K562 (cell line): ENCODE results near the gene AP1G2. TPM values are rescaled to one million over a fixed set of nuclear protein-coding genes. Genes with fewer than 3 reads are reported as not detected.

Source experiments
- BRF2 ChIP-seq: IDR thresholded peaks from 3 replicates; pipeline ENCODE4 v1.6.1; 2011; ENCODE audit warnings: borderline replicate concordance, mild to moderate bottlenecking; ENCODE audit not compliant: insufficient read length, insufficient read depth
- FOXA1 ChIP-seq: fragments of 450-650 bp; IDR thresholded peaks from 2 replicates; pipeline ENCODE4 v1.6.1; 2016; ENCODE audit warnings: mild to moderate bottlenecking, borderline replicate concordance
- GABPA ChIP-seq: fragments of 200-800 bp; sonication (Bioruptor generic); conservative IDR thresholded peaks from 2 replicates; pipeline ENCODE4 v1.6.1; 2016; ENCODE audit warnings: low read depth, missing genetic modification characterization, missing compliant biosample characterization
- IRF2 ChIP-seq: sonication (generic); formaldehyde crosslinking; IDR thresholded peaks from 2 replicates; pipeline ENCODE4 v1.8.1; 2022; ENCODE audit warnings: mild to moderate bottlenecking, missing genetic modification reagents
- MYC ChIP-seq, 2 experiments: fragments of 250-450 bp in 1 of 2; sonication (Bioruptor Pico) in 1 of 2; IDR thresholded peaks; 2 replicates each; pipeline versions ENCODE4 v1.5.1 to v1.6.1; 2012 to 2021; ENCODE audit warnings: low read depth in 2 of 2, borderline replicate concordance in 1 of 2, improper control_type of control experiment in 1 of 2, low read length in 1 of 2, mild to moderate bottlenecking in 1 of 2, moderate library complexity in 1 of 2
- PRPF4 ChIP-seq: fragments of 200-400 bp; formaldehyde crosslinking; IDR thresholded peaks from one replicate; pipeline ENCODE4 v1.6.1; 2017; ENCODE audit warnings: low read length, low read depth, mild to moderate bottlenecking; ENCODE audit not compliant: insufficient read depth, poor library complexity, severe bottlenecking
- RFX5 ChIP-seq: IDR thresholded peaks from 2 replicates; pipeline ENCODE4 v1.6.1; 2011; ENCODE audit warnings: low read depth, mild to moderate bottlenecking, improper control_type of control experiment, low read length
- RFX7 ChIP-seq: fragments of 250-450 bp; sonication (Bioruptor Pico); IDR thresholded peaks from 2 replicates; pipeline ENCODE4 v1.5.1; 2021; ENCODE audit warnings: mild to moderate bottlenecking
- SIRT6 ChIP-seq: IDR thresholded peaks from one replicate; pipeline ENCODE4 v1.6.1; 2012; ENCODE audit warnings: low read depth, mild to moderate bottlenecking, control low read depth, inconsistent platforms, low read length, moderate library complexity
- SMARCC2 ChIP-seq: fragments of 450-650 bp; IDR thresholded peaks from 2 replicates; pipeline ENCODE4 v1.6.1; 2017; ENCODE audit warnings: antibody characterized with exemption, moderate library complexity, mild to moderate bottlenecking, low read depth
- U2AF1 ChIP-seq: fragments of 200-400 bp; formaldehyde crosslinking; optimal IDR thresholded peaks from 2 replicates; pipeline ENCODE3; 2017; ENCODE audit warnings: mild to moderate bottlenecking, low read depth, low read length, moderate library complexity
- U2AF2 ChIP-seq: fragments of 200-400 bp; formaldehyde crosslinking; optimal IDR thresholded peaks from 2 replicates; pipeline ENCODE3; 2017; ENCODE audit warnings: low read depth, mild to moderate bottlenecking, low read length
- polyA plus RNA-seq, 8 experiments: library from polyadenylated mRNA; depleted of rRNA in 4 of 8; stranded (reverse) in 5 of 8; unstranded in 3 of 8; fragments of >200 nt; fragmentation: Nextera tagmentation in 2 of 8; fragmentation: Illumina TruSeq in 1 of 8; extraction: Ambion mirVana in 2 of 8; extraction: Trizol in 1 of 8; gene quantifications; 2 replicates each; pipeline versions ENCODE4 v1.2.1 to v1.2.3, GENCODE V29; 2011 to 2014; ENCODE audit warnings: inconsistent platforms in 1 of 8, missing spikeins in 1 of 8
- total RNA-seq, 7 experiments: library from RNA; depleted of rRNA in 6 of 7; stranded (reverse); fragments of >200 nt in 6 of 7; fragmentation: Illumina TruSeq in 2 of 7; extraction: Trizol in 2 of 7; gene quantifications; 2 replicates each; pipeline versions ENCODE4 v1.2.1 to v1.2.3, GENCODE V29; 2011 to 2021; ENCODE audit warnings: low replicate concordance in 1 of 7
- TF ChIP-seq, protein P1 (sequence below): fragments of 450-650 bp; formaldehyde crosslinking; IDR thresholded peaks from 2 replicates; pipeline ENCODE4 v1.4.0; 2020; ENCODE audit warnings: mild to moderate bottlenecking, moderate library complexity
- TF ChIP-seq, protein P2 (sequence below): fragments of 450-650 bp; IDR thresholded peaks from 2 replicates; pipeline ENCODE4 v1.6.1; 2017; ENCODE audit warnings: antibody characterized with exemption, mild to moderate bottlenecking
- TF ChIP-seq, protein P3 (sequence below): fragments of 250-450 bp; sonication (Bioruptor Pico); IDR thresholded peaks from 2 replicates; pipeline ENCODE4 v1.5.0; 2021; ENCODE audit warnings: mild to moderate bottlenecking, borderline replicate concordance

The AP1G2 gene
- total and polyA plus RNA-seq, 9 of the 15 experiments (the other 6 are each of a cell fraction or from before 2014, with no cell fraction given), result 19.1 to 83.5 (median 33.3) TPM

- TF ChIP-seq MYC (IDR thresholded peaks at IDR 0.05; ENCODE audit: low read depth, low read length), result peak; percentile 3; the same call in 1 of the 2 replicates
- TF ChIP-seq MYC (CRISPR knock-in tag; IDR thresholded peaks at IDR 0.05; ENCODE audit: borderline replicate concordance, low read depth), result no peak
- TF ChIP-seq BRF2, result no peak
- TF ChIP-seq U2AF2, result no peak
- no peak for TF ChIP-seq FOXA1
- no peak for TF ChIP-seq PRPF4
- no peak for TF ChIP-seq SMARCC2
- TF ChIP-seq, protein P1, sequence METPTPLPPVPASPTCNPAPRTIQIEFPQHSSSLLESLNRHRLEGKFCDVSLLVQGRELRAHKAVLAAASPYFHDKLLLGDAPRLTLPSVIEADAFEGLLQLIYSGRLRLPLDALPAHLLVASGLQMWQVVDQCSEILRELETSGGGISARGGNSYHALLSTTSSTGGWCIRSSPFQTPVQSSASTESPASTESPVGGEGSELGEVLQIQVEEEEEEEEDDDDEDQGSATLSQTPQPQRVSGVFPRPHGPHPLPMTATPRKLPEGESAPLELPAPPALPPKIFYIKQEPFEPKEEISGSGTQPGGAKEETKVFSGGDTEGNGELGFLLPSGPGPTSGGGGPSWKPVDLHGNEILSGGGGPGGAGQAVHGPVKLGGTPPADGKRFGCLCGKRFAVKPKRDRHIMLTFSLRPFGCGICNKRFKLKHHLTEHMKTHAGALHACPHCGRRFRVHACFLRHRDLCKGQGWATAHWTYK (CRISPR knock-in tag), result no peak
- no peak for TF ChIP-seq IRF2 (CRISPR knock-in tag)
- no peak for TF ChIP-seq GABPA (tag)
- no peak for TF ChIP-seq RFX7 (CRISPR knock-in tag)
- TF ChIP-seq RFX5, result no peak
- TF ChIP-seq U2AF1, result no peak
- TF ChIP-seq, protein P2, sequence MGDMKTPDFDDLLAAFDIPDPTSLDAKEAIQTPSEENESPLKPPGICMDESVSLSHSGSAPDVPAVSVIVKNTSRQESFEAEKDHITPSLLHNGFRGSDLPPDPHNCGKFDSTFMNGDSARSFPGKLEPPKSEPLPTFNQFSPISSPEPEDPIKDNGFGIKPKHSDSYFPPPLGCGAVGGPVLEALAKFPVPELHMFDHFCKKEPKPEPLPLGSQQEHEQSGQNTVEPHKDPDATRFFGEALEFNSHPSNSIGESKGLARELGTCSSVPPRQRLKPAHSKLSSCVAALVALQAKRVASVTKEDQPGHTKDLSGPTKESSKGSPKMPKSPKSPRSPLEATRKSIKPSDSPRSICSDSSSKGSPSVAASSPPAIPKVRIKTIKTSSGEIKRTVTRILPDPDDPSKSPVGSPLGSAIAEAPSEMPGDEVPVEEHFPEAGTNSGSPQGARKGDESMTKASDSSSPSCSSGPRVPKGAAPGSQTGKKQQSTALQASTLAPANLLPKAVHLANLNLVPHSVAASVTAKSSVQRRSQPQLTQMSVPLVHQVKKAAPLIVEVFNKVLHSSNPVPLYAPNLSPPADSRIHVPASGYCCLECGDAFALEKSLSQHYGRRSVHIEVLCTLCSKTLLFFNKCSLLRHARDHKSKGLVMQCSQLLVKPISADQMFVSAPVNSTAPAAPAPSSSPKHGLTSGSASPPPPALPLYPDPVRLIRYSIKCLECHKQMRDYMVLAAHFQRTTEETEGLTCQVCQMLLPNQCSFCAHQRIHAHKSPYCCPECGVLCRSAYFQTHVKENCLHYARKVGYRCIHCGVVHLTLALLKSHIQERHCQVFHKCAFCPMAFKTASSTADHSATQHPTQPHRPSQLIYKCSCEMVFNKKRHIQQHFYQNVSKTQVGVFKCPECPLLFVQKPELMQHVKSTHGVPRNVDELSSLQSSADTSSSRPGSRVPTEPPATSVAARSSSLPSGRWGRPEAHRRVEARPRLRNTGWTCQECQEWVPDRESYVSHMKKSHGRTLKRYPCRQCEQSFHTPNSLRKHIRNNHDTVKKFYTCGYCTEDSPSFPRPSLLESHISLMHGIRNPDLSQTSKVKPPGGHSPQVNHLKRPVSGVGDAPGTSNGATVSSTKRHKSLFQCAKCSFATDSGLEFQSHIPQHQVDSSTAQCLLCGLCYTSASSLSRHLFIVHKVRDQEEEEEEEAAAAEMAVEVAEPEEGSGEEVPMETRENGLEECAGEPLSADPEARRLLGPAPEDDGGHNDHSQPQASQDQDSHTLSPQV, result 0 out of 2 replicates have a peak, but pooled peaks have one; percentile 12
- no peak for TF ChIP-seq SIRT6
- TF ChIP-seq, protein P3, sequence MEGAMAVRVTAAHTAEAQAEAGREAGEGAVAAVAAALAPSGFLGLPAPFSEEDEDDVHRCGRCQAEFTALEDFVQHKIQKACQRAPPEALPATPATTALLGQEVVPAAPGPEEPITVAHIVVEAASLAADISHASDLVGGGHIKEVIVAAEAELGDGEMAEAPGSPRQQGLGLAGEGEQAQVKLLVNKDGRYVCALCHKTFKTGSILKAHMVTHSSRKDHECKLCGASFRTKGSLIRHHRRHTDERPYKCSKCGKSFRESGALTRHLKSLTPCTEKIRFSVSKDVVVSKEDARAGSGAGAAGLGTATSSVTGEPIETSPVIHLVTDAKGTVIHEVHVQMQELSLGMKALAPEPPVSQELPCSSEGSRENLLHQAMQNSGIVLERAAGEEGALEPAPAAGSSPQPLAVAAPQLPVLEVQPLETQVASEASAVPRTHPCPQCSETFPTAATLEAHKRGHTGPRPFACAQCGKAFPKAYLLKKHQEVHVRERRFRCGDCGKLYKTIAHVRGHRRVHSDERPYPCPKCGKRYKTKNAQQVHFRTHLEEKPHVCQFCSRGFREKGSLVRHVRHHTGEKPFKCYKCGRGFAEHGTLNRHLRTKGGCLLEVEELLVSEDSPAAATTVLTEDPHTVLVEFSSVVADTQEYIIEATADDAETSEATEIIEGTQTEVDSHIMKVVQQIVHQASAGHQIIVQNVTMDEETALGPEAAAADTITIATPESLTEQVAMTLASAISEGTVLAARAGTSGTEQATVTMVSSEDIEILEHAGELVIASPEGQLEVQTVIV (CRISPR knock-in tag), result no peak
These were observed at the start of gene AP1G2 (continued) for GRCh38 chr14:23567186-23568020.
